Lung (tissue), 12 donors: ENCODE results near the gene GNA12. TPM values are rescaled to one million over a fixed set of nuclear protein-coding genes. Genes with fewer than 3 reads are reported as not detected.

ENCODE experiments used
- ATAC-seq: fragments of 200-7000 bp; cut with Tn5 transposase; one replicate; pipeline ENCODE4 v1.9.1; 2020; ENCODE audit warnings: moderate number of reproducible peaks; ENCODE audit not compliant: insufficient read depth, low FRiP score
- DNase-seq, 3 donors: peaks; one replicate each; pipeline ENCODE4 v3.0.0-alpha.2; 2013 to 2017
- H3K27ac ChIP-seq, 2 donors: one replicate each; pipeline ENCODE4 v1.5.1; 2013; ENCODE audit warnings: mild to moderate bottlenecking in 2 of 2, moderate library complexity in 2 of 2, control low read depth in 1 of 2, inconsistent platforms in 1 of 2, low read depth in 1 of 2, low read length in 1 of 2
- H3K27me3 ChIP-seq, 3 donors: one replicate each; pipeline ENCODE4 v1.5.1; 2013; ENCODE audit warnings: low read length in 2 of 3; ENCODE audit not compliant: control insufficient read depth in 3 of 3, insufficient read depth in 3 of 3
- H3K36me3 ChIP-seq, 4 donors: one replicate each; pipeline ENCODE4 v1.5.1; 2013; ENCODE audit warnings: low read length in 4 of 4, mild to moderate bottlenecking in 1 of 4, moderate library complexity in 1 of 4; ENCODE audit not compliant: control insufficient read depth in 4 of 4, insufficient read depth in 4 of 4
- H3K4me1 ChIP-seq, 5 donors: one replicate each; pipeline ENCODE4 v1.5.1; 2013; ENCODE audit warnings: low read length in 5 of 5, mild to moderate bottlenecking in 2 of 5, moderate library complexity in 1 of 5; ENCODE audit not compliant: control insufficient read depth in 5 of 5, insufficient read depth in 5 of 5
- H3K4me3 ChIP-seq: one replicate; pipeline ENCODE4 v1.5.1; 2013; ENCODE audit warnings: mild to moderate bottlenecking, control low read depth, moderate library complexity
- H3K9ac ChIP-seq, 2 donors: one replicate each; pipeline ENCODE4 v1.5.1; 2013; ENCODE audit warnings: low read length in 2 of 2, control low read depth in 1 of 2; ENCODE audit not compliant: insufficient read depth in 1 of 2
- H3K9me3 ChIP-seq, 4 donors: one replicate each; pipeline ENCODE4 v1.5.1; 2013; ENCODE audit warnings: low read length in 3 of 4, mild to moderate bottlenecking in 1 of 4, moderate library complexity in 1 of 4; ENCODE audit not compliant: control insufficient read depth in 4 of 4, insufficient read depth in 3 of 4
- CTCF ChIP-seq: IDR thresholded peaks from 2 replicates; pipeline ENCODE4 v1.5.1; 2012; ENCODE audit warnings: mild to moderate bottlenecking; ENCODE audit errors: control extremely low read depth, extremely low read depth
- WGBS, 2 donors: extraction: QIAGEN DNeasy Blood & Tissue Kit; methylation state at CpG; one replicate each; pipeline ENCODE4 v1.1.7; 2013; 5-methylcytosine and 5-hydroxymethylcytosine counted together
- polyA plus RNA-seq, 2 donors: library from polyadenylated mRNA; stranded (reverse); fragments of 200-250 nt; gene quantifications; one replicate each; pipeline ENCODE4 v1.2.1, GENCODE V29; 2013
- total RNA-seq, 2 donors: library from RNA; depleted of rRNA in 1 of 2; stranded (reverse); fragments of >200 nt in 1 of 2; gene quantifications; one replicate each; pipeline ENCODE4 v1.2.1, GENCODE V29; 2014 to 2021
- donor health status: control.
- donor health status: control.
- donor health status: Bipolar disorder and iron deficiency.
- donor health status: healthy.
- donor health status: DM: yes; HTN: yes; CAD: no.

The GNA12 gene
- total and polyA plus RNA-seq, 4 donors = 11.0 to 51.9 (median 33.5) TPM

GRCh38 chr7:2883101-2883500 is 39.0 kb upstream of the GNA12 start:
- DNase-seq (no peak), ATAC-seq (no peak)
- Histone ChIP-seq H3K4me3 (no peak overlapping the region), H3K4me1 (peaks cover 0 to 10% (median 2%) of the 10 kb centered on the region in 5 donors), H3K27ac (no peak overlapping the region), H3K9me3 (no peaks in the 10 kb centered on the region), H3K27me3 (no peaks in the 10 kb centered on the region), H3K36me3 (no peaks in the 10 kb centered on the region), H3K9ac (no peak overlapping the region)
- WGBS, 2 donors = 73 to 80% methylated on average over 15 to 17 of the region's 17 CpGs
- TF ChIP-seq CTCF = no peak

GRCh38 chr7:2882111-2882510 is 38.0 kb upstream of the GNA12 start:
- no peaks in the 10 kb centered on the region for H3K9me3 ChIP-seq
- no peaks in the 10 kb centered on the region for H3K27me3 ChIP-seq
- H3K36me3 ChIP-seq = no peaks in the 10 kb centered on the region
- 62 to 85% methylated on average over 10 of the region's 10 CpGs for WGBS, 2 donors
- TF ChIP-seq CTCF = no peak
- ATAC-seq = no peak
- H3K27ac ChIP-seq = no peak overlapping the region
- DNase-seq = no peak
- peaks cover 0 to 10% (median 2%) of the 10 kb centered on the region in 5 donors for H3K4me1 ChIP-seq
- H3K4me3 ChIP-seq = no peak overlapping the region
- no peak overlapping the region for H3K9ac ChIP-seq

GRCh38 chr7:2880874-2881533 is 36.9 kb upstream of the GNA12 start:
- Histone ChIP-seq H3K4me1 (peaks cover 0 to 10% (median 2%) of the 10 kb centered on the region in 5 donors), H3K9me3 (no peaks in the 10 kb centered on the region), H3K27me3 (no peaks in the 10 kb centered on the region), H3K4me3 (no peak overlapping the region), H3K36me3 (no peaks in the 10 kb centered on the region), H3K9ac (no peak overlapping the region), H3K27ac (no peak overlapping the region)
- 72 to 81% methylated on average over 18 of the region's 18 CpGs for WGBS, 2 donors
- DNase-seq (peak in 2 of 3 donors; percentile 31 to 44), ATAC-seq (no peak)
- TF ChIP-seq CTCF = no peak

- ATAC-seq = no peak
Observed at GRCh38 chr7:2880051-2880450, 35.9 kb upstream of the GNA12 start.

More at GRCh38 chr7:2880051-2880450, 35.9 kb upstream of the GNA12 start:
- WGBS, 2 donors = 69 to 75% methylated on average over 8 of the region's 8 CpGs
- H3K4me1 ChIP-seq = peaks cover 0 to 10% (median 2%) of the 10 kb centered on the region in 5 donors
- no peaks in the 10 kb centered on the region for H3K36me3 ChIP-seq
- TF ChIP-seq CTCF = no peak
- H3K9ac ChIP-seq = no peak overlapping the region
- DNase-seq = no peak
- H3K9me3 ChIP-seq = no peaks in the 10 kb centered on the region
- no peak overlapping the region for H3K27ac ChIP-seq
- no peak overlapping the region for H3K4me3 ChIP-seq
- H3K27me3 ChIP-seq = no peaks in the 10 kb centered on the region
